Measurements from ENCODE around the gene RABEP1. TPM values are rescaled to one million over a fixed set of nuclear protein-coding genes. Genes with fewer than 3 reads are reported as not detected.

Gene RABEP1
- polyA plus RNA-seq, 1 of the 3 experiments (the other 2 are of a cell fraction) = 9.7 TPM

- POLR2A ChIA-PET = no interaction called here
- Histone ChIP-seq H3K9me3 (no peaks in the 10 kb centered on the region), H3K36me3 (replicated peaks in 1 of 2; ENCODE audit: control insufficient read depth in 1 of 2, insufficient read depth in 2 of 2, low read length in 1 of 2) (no peaks in the 10 kb centered on the region), H3K9ac (no peak overlapping the region), H3F3A (replicated peaks; ENCODE audit: insufficient read depth) (no peaks in the 10 kb centered on the region), H3K27me3 (ENCODE audit: insufficient read depth) (no peaks in the 10 kb centered on the region), H3K79me2 (ENCODE audit: insufficient read depth) (no peaks in the 10 kb centered on the region), H3K4me1 (ENCODE audit: control insufficient read depth in 1 of 2, insufficient read depth in 2 of 2, low read depth in 1 of 2, low read length in 1 of 2) (no peaks in the 10 kb centered on the region), H3K4me3 (ENCODE audit: low read depth in 2 of 2, low read length in 1 of 2) (peak overlapping the region in 1 of 2 experiments; percentile 47; a peak in 1 of 4 replicates), H2AFZ (ENCODE audit: low read depth) (no peak overlapping the region), H3K27ac (ENCODE audit: low read depth in 2 of 2, low read length in 1 of 2) (no peak overlapping the region), H3K4me2 (no peak overlapping the region), H4K20me1 (ENCODE audit: insufficient read depth) (no peaks in the 10 kb centered on the region), H3K9me2 (no peaks in the 10 kb centered on the region)
- peak; percentile 74 for TF ChIP-seq CTCF (IDR thresholded peaks at IDR 0.05)
- TF ChIP-seq REST (IDR thresholded peaks at IDR 0.05; ENCODE audit: low read depth, low read length) = no peak
- no peak for TF ChIP-seq ZBTB33 (IDR thresholded peaks at IDR 0.05; ENCODE audit: borderline replicate concordance, low read depth)
- peak; percentile 85 for TF ChIP-seq RAD21 (IDR thresholded peaks at IDR 0.05; ENCODE audit: low read length)
- peak; percentile 68 for TF ChIP-seq SMC3 (IDR thresholded peaks at IDR 0.05; ENCODE audit: low read depth, low read length)
- TF ChIP-seq MEF2A (IDR thresholded peaks at IDR 0.05; ENCODE audit: borderline replicate concordance, low read depth) = no peak
- CTCF ChIA-PET = interaction anchor here (0.6 to 5.1 kb wide), 19 partner anchors 9 to 195 kb away, joined by 3 to 42 read pairs (median 4); partner anchors contain the start of gene C1QBP
- 0% methylated on average over 4 of the region's 4 CpGs for WGBS (ENCODE audit: low lambda C conversion rate)
- peak; percentile 78 for DNase-seq
These were observed 32.5 kb upstream of the RABEP1 start for GRCh38 chr17:5249615-5250014.

GRCh38 chr17:5254414-5254813 is 27.7 kb upstream of the RABEP1 start:
- no peaks in the 10 kb centered on the region for H3F3A ChIP-seq (replicated peaks; ENCODE audit: insufficient read depth)
- no peak overlapping the region for H3K27ac ChIP-seq (ENCODE audit: low read depth in 2 of 2, low read length in 1 of 2)
- H3K36me3 ChIP-seq (replicated peaks in 1 of 2; ENCODE audit: control insufficient read depth in 1 of 2, insufficient read depth in 2 of 2, low read length in 1 of 2) = no peaks in the 10 kb centered on the region
- no peaks in the 10 kb centered on the region for H3K4me1 ChIP-seq (ENCODE audit: control insufficient read depth in 1 of 2, insufficient read depth in 2 of 2, low read depth in 1 of 2, low read length in 1 of 2)
- ChIA-PET CTCF (interaction anchor here (0.6 to 2.7 kb wide), 5 partner anchors 31 to 184 kb away, joined by 3 to 13 read pairs (median 3); partner anchors contain the start of gene C1QBP), POLR2A (no interaction called here)
- no peak overlapping the region for H3K9ac ChIP-seq
- no peak overlapping the region for H3K4me2 ChIP-seq
- H2AFZ ChIP-seq (ENCODE audit: low read depth) = no peak overlapping the region
- H3K27me3 ChIP-seq (ENCODE audit: insufficient read depth) = no peaks in the 10 kb centered on the region
- H3K79me2 ChIP-seq (ENCODE audit: insufficient read depth) = no peaks in the 10 kb centered on the region
- 79% methylated on average over 7 of the region's 7 CpGs for WGBS (ENCODE audit: low lambda C conversion rate)
- no peak overlapping the region for H3K4me3 ChIP-seq (ENCODE audit: low read depth in 2 of 2, low read length in 1 of 2)
- DNase-seq = no peak
- H4K20me1 ChIP-seq (ENCODE audit: insufficient read depth) = no peaks in the 10 kb centered on the region
- H3K9me3 ChIP-seq = no peaks in the 10 kb centered on the region
- no peaks in the 10 kb centered on the region for H3K9me2 ChIP-seq
- no peak for TF ChIP-seq ZBTB33 (IDR thresholded peaks at IDR 0.05; ENCODE audit: borderline replicate concordance, low read depth)
- no peak for TF ChIP-seq IRF3 (IDR thresholded peaks at IDR 0.05; ENCODE audit: low read depth, low read length)
- no peak for TF ChIP-seq FOXJ3 (CRISPR knock-in tag; IDR thresholded peaks at IDR 0.05)
- no peak for TF ChIP-seq RAD21 (IDR thresholded peaks at IDR 0.05; ENCODE audit: low read length)
- no peak for TF ChIP-seq USF1 (IDR thresholded peaks at IDR 0.05; ENCODE audit: borderline replicate concordance, low read depth)
- TF ChIP-seq RXRA (IDR thresholded peaks at IDR 0.05; ENCODE audit: borderline replicate concordance, low read depth) = no peak
- no peak for TF ChIP-seq TEAD4 (IDR thresholded peaks at IDR 0.05; ENCODE audit: borderline replicate concordance, insufficient read depth)
- no peak for TF ChIP-seq NFIC (IDR thresholded peaks at IDR 0.05; ENCODE audit: borderline replicate concordance)
- no peak for TF ChIP-seq MXI1 (IDR thresholded peaks at IDR 0.05; ENCODE audit: low read depth, low read length)
- no peak for TF ChIP-seq RCOR1 (IDR thresholded peaks at IDR 0.05; ENCODE audit: low read length)
